MM.1S (cell line): Measurements from ENCODE around the gene ADD3.

Experiments
- DNase-seq: peaks from one replicate; pipeline ENCODE4 v3.0.0-alpha.2; 2015
- H2AFZ ChIP-seq: fragments of 300-600 bp; sonication (generic); 2 replicates; pipeline ENCODE4 v1.6.0; 2016; ENCODE audit warnings: antibody characterized with exemption, low read length
- H3F3A ChIP-seq: fragments of 300-600 bp; sonication (generic); 2 replicates; pipeline ENCODE4 v1.6.1; 2016; ENCODE audit warnings: mild to moderate bottlenecking, antibody characterized with exemption, low read length, moderate library complexity, mixed read lengths; ENCODE audit not compliant: insufficient read depth
- H3K27ac ChIP-seq: fragments of 300-600 bp; sonication (generic); 2 replicates; pipeline ENCODE4 v1.5.1; 2016; ENCODE audit warnings: mild to moderate bottlenecking, low read length
- H3K27me3 ChIP-seq: fragments of 300-600 bp; sonication (generic); replicated peaks from 2 replicates; pipeline ENCODE4 v1.6.0; 2016; ENCODE audit warnings: low read length; ENCODE audit not compliant: insufficient read depth
- H3K36me3 ChIP-seq: fragments of 300-600 bp; sonication (generic); replicated peaks from 2 replicates; pipeline ENCODE4 v1.6.1; 2016; ENCODE audit warnings: mild to moderate bottlenecking, low read length, mixed read lengths; ENCODE audit not compliant: insufficient read depth
- H3K4me1 ChIP-seq: fragments of 300-600 bp; sonication (generic); 2 replicates; pipeline ENCODE4 v1.6.1; 2016; ENCODE audit warnings: low read length, mixed read lengths
- H3K4me2 ChIP-seq: fragments of 300-600 bp; sonication (generic); 2 replicates; pipeline ENCODE4 v1.6.0; 2016; ENCODE audit warnings: low read depth, low read length
- H3K4me3 ChIP-seq: fragments of 300-600 bp; sonication (generic); 2 replicates; pipeline ENCODE4 v1.5.1; 2016; ENCODE audit warnings: low read length, mixed read lengths
- H3K79me2 ChIP-seq: fragments of 300-600 bp; sonication (generic); 2 replicates; pipeline ENCODE4 v1.6.1; 2016; ENCODE audit warnings: mixed run types, low read length, mixed read lengths
- H3K9ac ChIP-seq: fragments of 300-600 bp; sonication (generic); 2 replicates; pipeline ENCODE4 v1.6.1; 2016; ENCODE audit warnings: low read length, mixed read lengths
- H3K9me2 ChIP-seq: fragments of 300-600 bp; sonication (generic); replicated peaks from 2 replicates; pipeline ENCODE4 v1.6.1; 2016; ENCODE audit warnings: mild to moderate bottlenecking, low read length, mixed read lengths; ENCODE audit not compliant: insufficient read depth
- H3K9me3 ChIP-seq: fragments of 300-600 bp; sonication (generic); replicated peaks from 2 replicates; pipeline ENCODE4 v1.6.1; 2016; ENCODE audit warnings: mild to moderate bottlenecking, low read length, mixed read lengths; ENCODE audit not compliant: insufficient read depth
- H4K20me1 ChIP-seq: fragments of 300-600 bp; sonication (generic); 2 replicates; pipeline ENCODE4 v1.6.1; 2016; ENCODE audit warnings: mild to moderate bottlenecking, low read length, moderate library complexity, mixed read lengths; ENCODE audit not compliant: insufficient read depth
- EZH2 ChIP-seq: fragments of 300-600 bp; sonication (generic); optimal IDR thresholded peaks from 2 replicates; pipeline ENCODE3; 2017; ENCODE audit warnings: low read depth, mild to moderate bottlenecking, antibody characterized with exemption, low read length, mixed read lengths
- EZH2phosphoT487 ChIP-seq: fragments of 300-600 bp; sonication (generic); IDR thresholded peaks from 2 replicates; pipeline ENCODE4 v1.6.1; 2018; ENCODE audit warnings: antibody characterized with exemption, low read length
- TF ChIP-seq, protein P1 (sequence below): fragments of 300-600 bp; sonication (generic); IDR thresholded peaks from 2 replicates; pipeline ENCODE4 v1.5.1; 2016; ENCODE audit warnings: antibody characterized with exemption, low read length, mixed read lengths

Gene ADD3

DNA sequence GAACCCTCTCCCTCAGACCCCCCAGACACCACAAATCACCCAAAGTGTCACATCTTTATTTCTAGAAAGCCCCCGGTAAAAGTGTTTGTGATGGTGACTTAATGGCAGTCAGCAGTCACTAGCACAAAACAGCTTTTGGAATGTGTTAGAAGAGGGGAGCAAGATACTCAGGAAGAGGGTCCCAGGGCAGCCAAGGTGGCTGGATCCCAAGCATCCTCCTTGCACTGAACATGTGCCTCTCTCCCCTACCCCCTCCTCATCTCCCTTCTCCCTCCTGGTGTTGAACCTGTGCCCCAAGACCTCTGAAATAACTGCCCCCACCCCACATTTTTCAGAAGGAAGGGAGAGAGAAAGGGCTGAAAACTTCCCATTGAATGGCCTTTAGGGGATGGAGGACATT, 161.8 kb downstream of the ADD3 start:
- no peaks in the 10 kb centered on the region for H3K9me3 ChIP-seq
- H3K36me3 ChIP-seq = no peaks in the 10 kb centered on the region
- no peaks in the 10 kb centered on the region for H3K79me2 ChIP-seq
- no peak overlapping the region for H3K4me3 ChIP-seq
- no peaks in the 10 kb centered on the region for H3K9me2 ChIP-seq
- no peaks in the 10 kb centered on the region for H3K4me1 ChIP-seq
- H3F3A ChIP-seq = no peaks in the 10 kb centered on the region
- no peak overlapping the region for H3K9ac ChIP-seq
- no peaks in the 10 kb centered on the region for H4K20me1 ChIP-seq
- no peak overlapping the region for H3K4me2 ChIP-seq
- no peak for DNase-seq
- no peak overlapping the region for H2AFZ ChIP-seq
- H3K27ac ChIP-seq = no peak overlapping the region
- TF ChIP-seq EZH2 = no peak
- TF ChIP-seq, protein P1, sequence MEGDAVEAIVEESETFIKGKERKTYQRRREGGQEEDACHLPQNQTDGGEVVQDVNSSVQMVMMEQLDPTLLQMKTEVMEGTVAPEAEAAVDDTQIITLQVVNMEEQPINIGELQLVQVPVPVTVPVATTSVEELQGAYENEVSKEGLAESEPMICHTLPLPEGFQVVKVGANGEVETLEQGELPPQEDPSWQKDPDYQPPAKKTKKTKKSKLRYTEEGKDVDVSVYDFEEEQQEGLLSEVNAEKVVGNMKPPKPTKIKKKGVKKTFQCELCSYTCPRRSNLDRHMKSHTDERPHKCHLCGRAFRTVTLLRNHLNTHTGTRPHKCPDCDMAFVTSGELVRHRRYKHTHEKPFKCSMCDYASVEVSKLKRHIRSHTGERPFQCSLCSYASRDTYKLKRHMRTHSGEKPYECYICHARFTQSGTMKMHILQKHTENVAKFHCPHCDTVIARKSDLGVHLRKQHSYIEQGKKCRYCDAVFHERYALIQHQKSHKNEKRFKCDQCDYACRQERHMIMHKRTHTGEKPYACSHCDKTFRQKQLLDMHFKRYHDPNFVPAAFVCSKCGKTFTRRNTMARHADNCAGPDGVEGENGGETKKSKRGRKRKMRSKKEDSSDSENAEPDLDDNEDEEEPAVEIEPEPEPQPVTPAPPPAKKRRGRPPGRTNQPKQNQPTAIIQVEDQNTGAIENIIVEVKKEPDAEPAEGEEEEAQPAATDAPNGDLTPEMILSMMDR = no peak
- no peak for TF ChIP-seq EZH2phosphoT487
- H3K27me3 ChIP-seq = no peaks in the 10 kb centered on the region

GRCh38 chr10:110170142-110170971, 162.6 kb downstream of the ADD3 start:
- Histone ChIP-seq H3K27me3 (no peaks in the 10 kb centered on the region), H4K20me1 (no peaks in the 10 kb centered on the region), H3K9ac (no peak overlapping the region), H3K9me2 (no peaks in the 10 kb centered on the region), H3K4me2 (no peak overlapping the region), H3K4me3 (no peak overlapping the region), H3K9me3 (no peaks in the 10 kb centered on the region), H2AFZ (no peak overlapping the region), H3K27ac (no peak overlapping the region), H3K36me3 (no peaks in the 10 kb centered on the region), H3F3A (no peaks in the 10 kb centered on the region), H3K79me2 (no peaks in the 10 kb centered on the region), H3K4me1 (no peaks in the 10 kb centered on the region)
- TF ChIP-seq, protein P1 = no peak
- no peak for TF ChIP-seq EZH2
- no peak for TF ChIP-seq EZH2phosphoT487
- DNase-seq = no peak

DNA sequence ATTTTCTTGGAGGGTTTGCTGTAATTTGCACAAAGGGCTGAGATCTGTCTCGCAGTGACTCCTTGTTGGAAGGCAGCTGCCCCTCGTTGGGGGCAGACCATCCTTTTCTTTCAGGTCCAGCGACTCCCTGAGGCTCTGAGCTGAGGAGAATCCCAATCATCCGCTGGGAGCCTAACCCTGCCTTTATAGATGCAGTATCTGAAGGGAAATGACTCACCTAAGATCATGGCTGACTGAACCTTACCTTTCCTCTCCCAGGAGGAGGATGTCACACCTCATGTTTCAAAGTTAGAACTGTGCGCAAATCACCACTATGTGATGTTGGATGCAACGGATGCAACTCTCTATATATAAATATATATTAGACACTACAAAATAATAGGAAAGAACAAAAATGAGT, 163.2 kb downstream of the ADD3 start:
- TF ChIP-seq EZH2 = no peak
- no peaks in the 10 kb centered on the region for H3K27me3 ChIP-seq
- no peak overlapping the region for H2AFZ ChIP-seq
- H3F3A ChIP-seq = no peaks in the 10 kb centered on the region
- H3K4me1 ChIP-seq = no peaks in the 10 kb centered on the region
- H3K9me3 ChIP-seq = no peaks in the 10 kb centered on the region
- no peaks in the 10 kb centered on the region for H4K20me1 ChIP-seq
- H3K79me2 ChIP-seq = no peaks in the 10 kb centered on the region
- DNase-seq = no peak
- no peak overlapping the region for H3K4me2 ChIP-seq
- no peaks in the 10 kb centered on the region for H3K9me2 ChIP-seq
- H3K4me3 ChIP-seq = no peak overlapping the region
- no peak overlapping the region for H3K27ac ChIP-seq
- H3K36me3 ChIP-seq = no peaks in the 10 kb centered on the region
- no peak overlapping the region for H3K9ac ChIP-seq

DNA sequence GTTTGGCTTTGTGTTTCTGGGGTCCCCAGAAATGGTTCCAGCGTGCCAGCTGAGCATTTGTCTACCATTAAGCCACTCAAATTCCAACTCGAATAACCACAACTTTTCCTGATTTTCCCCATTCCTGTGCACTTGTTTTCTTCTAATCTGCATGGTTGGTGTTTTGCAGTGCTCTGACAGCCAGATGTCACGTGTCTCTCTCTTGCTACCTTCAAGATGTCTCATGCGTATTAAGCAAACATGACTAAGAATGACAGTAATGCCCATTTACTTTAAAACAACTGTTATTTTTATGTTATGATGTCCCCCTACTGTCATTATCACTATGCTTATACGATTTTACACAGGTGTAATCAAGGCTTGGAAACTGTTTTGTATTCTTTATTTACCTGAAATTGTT, 164.4 kb downstream of the ADD3 start:
- H3K9ac ChIP-seq = no peak overlapping the region
- H3K27me3 ChIP-seq = no peaks in the 10 kb centered on the region
- no peaks in the 10 kb centered on the region for H3K79me2 ChIP-seq
- no peaks in the 10 kb centered on the region for H3K4me1 ChIP-seq
- TF ChIP-seq, protein P1 = no peak
- TF ChIP-seq EZH2 (no peak), EZH2phosphoT487 (no peak)
- H3K27ac ChIP-seq = no peak overlapping the region
- no peak overlapping the region for H3K4me3 ChIP-seq
- H3K36me3 ChIP-seq = no peaks in the 10 kb centered on the region
- no peak overlapping the region for H2AFZ ChIP-seq
- H4K20me1 ChIP-seq = no peaks in the 10 kb centered on the region
- no peaks in the 10 kb centered on the region for H3K9me3 ChIP-seq
- no peaks in the 10 kb centered on the region for H3K9me2 ChIP-seq
- no peak for DNase-seq
- H3F3A ChIP-seq = no peaks in the 10 kb centered on the region
- no peak overlapping the region for H3K4me2 ChIP-seq
